A549 treated with AZD9567 at 1 μM for 4 hours (cell line): ENCODE results near the gene SPEM2. TPM values are rescaled to one million over a fixed set of nuclear protein-coding genes. Genes with fewer than 3 reads are reported as not detected.

Experiments used
- total RNA-seq: library from RNA; stranded (reverse); fragments of 200-300 nt; extraction: Qiagen RNA extraction; gene quantifications from 5 replicates; pipeline ENCODE4 v1.2.3, GENCODE V29; 2022; ENCODE audit not compliant: insufficient read depth

SPEM2 gene
- 0.05 to 0.07 TPM (median 0.05 TPM) in 3 of 5 replicates, not detected in the others for total RNA-seq

DNA sequence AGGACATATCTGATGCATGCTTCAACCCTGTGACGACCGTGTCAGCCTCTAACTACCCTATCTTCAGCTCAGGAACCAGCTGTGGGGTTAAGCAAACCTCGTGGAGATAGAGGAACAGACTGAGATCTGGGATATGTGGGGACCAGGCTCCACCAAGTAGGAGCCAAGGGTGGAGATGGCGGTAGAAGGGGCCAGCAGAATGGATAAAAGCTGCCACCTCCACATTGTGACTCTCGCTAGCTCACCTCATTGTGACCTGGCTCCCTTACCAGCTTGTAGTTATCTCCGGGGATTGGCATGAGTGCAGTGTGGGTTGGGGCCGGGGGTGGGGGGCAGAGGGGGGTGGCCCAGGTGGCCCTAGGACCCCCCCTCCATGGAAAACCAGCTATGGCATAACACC, at the start of gene SPEM2:
Gene SPEM2, plus strand, starts transcription at position 301 of the 400 bp plus-strand sequence. Its CDS starts 73 bp downstream, at position 374.

DNA sequence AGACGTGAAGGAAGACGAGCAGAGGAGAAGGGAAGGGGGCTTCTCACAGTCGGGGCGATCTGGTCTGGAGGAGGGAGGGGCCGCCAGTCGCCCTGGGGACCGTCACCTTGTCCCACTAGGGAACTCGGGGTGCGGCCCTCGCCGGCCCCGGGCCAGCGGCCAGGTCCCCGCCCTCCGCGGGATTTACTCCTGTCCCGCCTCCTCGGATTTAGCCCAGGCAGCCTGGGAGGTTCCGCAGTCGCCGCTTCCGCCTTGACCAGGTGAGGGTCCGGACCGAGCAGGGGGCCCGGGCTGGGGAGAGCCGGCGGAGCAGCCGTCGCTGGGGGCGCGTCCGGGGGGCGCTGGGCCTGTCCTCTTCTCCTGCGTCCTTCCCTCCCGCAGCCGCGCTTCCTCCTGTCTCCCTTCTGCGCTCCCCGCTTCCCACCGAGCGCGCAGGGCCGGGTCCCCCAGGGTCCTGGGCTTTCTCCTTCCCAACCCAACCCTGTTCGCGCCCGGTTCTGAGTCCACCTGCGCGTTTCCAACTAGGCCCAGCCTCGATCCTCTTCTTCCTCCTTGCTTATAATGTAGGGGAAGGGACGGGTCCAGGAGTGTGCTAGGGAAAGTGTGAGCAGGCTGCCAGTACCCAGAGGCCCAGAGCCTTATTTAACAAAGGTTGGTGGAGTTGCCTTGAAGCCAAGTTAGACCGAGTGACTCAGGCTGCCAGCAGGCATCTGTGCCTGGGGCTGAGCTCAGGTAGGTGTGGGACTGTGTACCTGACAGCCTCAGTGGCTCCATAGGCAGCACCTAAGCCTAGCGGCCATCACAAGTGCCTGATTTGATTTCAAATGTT, 44.3 kb upstream of the SPEM2 start, which contains the start of gene TNK1:
Gene TNK1, plus strand, starts transcription at position 235 of the 829 bp plus-strand sequence. CDS start 1,838 bp downstream, outside the sequence.

DNA sequence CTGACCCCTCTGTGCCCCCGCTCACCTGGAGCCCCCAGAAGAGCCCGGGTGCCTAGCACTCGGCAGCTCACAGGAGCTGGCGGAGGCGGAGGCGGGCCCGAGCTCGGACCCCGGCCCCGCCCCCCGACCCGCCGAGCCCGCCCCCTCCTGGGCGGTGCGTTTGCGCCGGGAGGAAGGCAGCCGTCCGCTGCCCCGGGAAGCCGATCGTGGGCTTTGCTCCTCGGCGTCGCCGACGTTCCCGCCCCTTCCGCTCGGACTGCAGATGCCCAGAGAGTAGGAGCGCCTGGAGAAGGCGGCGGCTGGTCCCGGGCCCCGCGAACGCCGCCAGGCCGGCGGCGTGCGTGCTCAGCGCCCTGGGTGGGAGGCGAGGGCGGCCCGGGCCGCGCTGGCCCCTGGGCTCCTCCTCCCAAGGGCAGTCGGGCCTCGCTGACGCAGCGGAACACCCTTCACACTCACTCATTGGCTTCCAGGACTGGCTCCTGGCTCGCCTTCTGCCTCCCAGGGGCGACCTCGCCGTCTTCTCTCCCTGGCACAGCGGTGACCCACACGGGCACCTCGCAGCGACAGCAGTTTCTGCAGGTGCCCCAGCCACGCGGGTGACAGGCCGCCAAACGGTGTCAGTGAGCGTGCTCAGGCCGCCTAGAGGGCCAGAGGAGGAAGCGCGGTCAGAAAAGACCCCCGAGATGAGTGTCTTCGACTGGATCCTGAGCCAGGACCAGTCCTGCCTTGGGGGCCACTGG, 30.8 kb upstream of the SPEM2 start, which contains the start of gene PLSCR3:
Gene PLSCR3, minus strand, starts transcription at position 74 of the 740 bp plus-strand sequence. CDS start 415 bp downstream, outside the sequence.

DNA sequence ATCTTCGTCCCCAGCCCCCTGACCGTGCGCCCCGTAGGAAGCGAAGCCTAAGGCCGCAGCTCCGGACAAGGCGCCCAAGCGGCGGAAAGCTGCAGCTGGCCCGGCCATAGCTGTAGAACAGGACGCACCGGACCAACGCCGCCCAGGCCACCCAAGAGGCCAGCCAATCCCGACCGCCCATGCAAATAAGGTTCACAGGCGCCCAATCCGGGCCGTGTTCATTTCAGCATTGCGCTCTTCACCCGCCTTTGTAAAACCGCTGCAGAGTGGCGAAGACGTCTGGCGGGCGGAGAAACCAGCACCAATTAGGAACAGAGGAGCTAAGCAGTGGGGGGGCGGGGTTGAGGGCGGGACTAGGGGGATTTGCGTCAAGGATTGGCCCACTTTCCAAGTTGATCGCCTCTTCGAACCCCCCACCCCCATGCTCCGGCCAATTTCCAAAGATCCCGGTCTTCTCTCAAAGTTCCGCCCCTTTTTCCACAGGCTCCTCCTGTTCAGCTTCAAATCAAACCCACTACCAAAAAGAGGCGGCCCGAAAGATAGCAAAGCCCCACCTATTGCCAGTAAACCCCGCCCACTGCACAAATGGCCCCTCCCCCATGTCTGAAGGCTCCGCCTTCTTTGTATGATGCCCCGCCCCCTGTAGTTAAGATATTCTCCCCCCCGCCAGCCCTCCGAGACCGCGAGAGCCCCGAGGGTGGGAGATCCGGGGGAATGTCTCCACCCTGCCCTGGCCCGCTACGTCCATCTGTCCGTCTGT, 21.3 kb upstream of the SPEM2 start, which contains the start of gene TMEM256:
Gene TMEM256, minus strand, starts transcription at position 121 of the 760 bp plus-strand sequence. Its CDS starts 13 bp downstream, at position 108.

DNA sequence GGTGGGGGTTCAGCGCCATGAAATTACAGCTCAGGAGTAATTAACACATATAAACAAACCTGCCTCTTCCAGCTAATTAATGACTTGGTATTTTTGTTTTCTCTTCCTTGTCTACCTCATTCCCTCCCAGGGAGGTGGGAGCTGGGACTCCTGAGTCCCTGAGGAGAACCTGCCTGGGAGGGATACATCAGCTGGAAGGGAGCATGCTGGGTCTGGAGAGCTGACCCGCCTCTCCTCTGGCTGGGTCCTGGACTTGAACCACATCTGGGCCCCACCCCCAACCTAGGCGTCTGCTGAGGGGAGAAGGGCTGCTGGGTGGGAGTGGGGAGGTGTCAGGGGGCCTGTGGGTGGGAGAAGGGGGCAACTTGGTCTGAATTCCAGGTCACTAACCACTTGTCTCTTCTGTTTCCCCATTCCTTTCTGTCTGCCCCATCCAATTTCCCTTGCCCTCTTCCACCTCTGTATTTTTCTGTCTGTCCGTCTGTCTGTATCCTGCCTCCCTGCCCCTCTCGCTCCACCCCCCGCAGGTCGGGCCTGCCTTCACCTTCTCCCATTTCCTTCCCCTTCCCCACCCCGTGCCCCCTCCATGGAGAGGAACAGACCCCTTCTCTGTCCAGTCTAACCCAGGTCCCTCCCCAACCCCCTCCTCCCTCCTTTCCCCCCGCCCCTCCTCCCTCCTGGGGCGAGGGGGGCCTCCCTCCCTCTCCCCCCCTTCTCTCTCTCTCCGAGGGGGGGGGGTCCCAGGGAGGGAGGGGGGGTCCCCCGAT, 17.7 kb upstream of the SPEM2 start, which contains the start of gene NLGN2:
Gene NLGN2, plus strand, starts transcription at position 361 of the 767 bp plus-strand sequence. CDS start 411 bp downstream, outside the sequence.

DNA sequence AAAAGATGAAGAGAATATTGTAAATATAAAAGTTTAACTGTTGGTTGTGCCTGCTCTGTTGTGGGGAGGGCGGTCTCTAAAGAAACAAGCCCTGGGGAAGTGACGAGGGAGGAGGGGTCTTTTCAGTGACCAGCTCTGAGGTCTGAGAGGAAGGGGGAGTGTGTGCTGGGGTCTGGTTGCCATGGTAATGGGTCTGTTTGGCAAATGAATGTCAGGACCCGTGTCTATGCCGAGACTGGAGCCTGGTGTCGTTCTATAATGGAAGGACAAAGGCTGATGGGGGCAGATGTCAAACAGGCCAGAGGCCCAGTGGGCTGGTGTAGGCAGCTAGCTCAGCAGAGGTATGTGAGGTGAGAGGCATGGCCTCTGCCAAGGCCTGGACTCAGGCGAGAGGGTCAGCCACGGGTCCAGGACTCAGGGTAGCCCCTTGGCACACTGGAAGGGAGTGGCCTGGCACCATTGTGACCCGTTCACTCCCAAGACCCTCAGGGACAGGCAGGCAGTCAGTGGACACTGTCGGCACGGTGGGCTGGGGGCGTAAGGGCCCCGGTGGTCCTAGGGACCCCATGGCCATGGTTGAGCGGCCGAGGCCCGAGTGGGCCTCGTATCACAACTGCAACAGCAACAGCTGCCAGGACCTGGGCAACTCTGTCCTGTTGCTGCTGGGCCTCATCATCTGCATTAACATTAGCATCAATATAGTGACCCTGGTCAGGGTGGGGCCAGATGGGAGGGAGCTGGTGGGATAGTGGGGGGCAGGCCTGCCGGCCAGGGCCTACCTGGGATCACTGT, 5.4 kb upstream of the SPEM2 start, which contains the start of gene SPEM1:
Gene SPEM1, plus strand, starts transcription at position 506 of the 792 bp plus-strand sequence. Its CDS starts 61 bp downstream, at position 567.

DNA sequence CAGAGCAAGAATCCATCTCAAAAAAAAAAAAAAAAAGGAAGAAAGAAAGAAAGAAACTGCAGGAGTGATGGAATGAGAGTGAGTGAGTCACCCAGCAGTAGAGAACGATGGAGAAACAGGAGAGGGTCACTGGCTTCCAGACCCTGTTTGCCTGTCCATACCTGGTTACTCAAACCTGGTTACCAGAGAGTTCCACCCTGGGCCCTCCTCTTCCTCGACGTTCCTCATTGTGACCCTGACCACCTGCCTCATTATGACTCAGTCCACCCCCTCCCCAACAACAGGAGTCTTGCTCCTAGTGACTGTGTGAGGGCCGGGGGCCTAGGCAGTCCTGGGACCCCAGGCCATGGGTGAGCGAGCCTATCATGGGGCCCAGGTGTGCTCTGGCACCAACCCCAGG, 3.1 kb downstream of the SPEM2 start, which contains the start of gene SPEM3:
Gene SPEM3, plus strand, starts transcription at position 301 of the 400 bp plus-strand sequence. Its CDS starts 46 bp downstream, at position 347.

DNA sequence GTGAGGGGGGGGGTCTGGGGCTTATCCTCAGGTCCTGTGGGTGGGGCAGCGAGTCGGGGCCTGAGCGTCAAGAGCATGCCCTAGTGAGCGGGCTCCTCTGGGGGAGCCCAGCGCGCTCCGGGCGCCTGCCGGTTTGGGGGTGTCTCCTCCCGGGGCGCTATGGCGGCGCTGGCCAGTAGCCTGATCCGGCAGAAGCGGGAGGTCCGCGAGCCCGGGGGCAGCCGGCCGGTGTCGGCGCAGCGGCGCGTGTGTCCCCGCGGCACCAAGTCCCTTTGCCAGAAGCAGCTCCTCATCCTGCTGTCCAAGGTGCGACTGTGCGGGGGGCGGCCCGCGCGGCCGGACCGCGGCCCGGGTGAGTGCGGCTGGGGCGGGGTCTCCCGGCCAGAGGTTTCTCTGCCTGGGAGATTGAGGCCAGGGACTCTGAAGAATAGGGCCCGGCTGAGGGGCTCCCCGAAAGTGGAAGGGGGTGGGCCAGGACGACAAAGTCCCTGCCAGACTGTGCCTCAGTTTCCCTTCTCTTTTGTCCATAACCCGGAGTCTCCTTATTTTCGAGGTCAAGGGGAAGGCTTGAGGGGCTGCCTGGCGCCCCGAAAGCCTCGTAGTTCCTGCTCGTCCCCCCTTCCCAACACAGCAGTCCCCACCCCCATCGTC, 14.2 kb downstream of the SPEM2 start, which contains the start of gene FGF11:
Gene FGF11, plus strand, starts transcription at position 51 of the 651 bp plus-strand sequence. Its CDS starts 109 bp downstream, at position 160.

DNA sequence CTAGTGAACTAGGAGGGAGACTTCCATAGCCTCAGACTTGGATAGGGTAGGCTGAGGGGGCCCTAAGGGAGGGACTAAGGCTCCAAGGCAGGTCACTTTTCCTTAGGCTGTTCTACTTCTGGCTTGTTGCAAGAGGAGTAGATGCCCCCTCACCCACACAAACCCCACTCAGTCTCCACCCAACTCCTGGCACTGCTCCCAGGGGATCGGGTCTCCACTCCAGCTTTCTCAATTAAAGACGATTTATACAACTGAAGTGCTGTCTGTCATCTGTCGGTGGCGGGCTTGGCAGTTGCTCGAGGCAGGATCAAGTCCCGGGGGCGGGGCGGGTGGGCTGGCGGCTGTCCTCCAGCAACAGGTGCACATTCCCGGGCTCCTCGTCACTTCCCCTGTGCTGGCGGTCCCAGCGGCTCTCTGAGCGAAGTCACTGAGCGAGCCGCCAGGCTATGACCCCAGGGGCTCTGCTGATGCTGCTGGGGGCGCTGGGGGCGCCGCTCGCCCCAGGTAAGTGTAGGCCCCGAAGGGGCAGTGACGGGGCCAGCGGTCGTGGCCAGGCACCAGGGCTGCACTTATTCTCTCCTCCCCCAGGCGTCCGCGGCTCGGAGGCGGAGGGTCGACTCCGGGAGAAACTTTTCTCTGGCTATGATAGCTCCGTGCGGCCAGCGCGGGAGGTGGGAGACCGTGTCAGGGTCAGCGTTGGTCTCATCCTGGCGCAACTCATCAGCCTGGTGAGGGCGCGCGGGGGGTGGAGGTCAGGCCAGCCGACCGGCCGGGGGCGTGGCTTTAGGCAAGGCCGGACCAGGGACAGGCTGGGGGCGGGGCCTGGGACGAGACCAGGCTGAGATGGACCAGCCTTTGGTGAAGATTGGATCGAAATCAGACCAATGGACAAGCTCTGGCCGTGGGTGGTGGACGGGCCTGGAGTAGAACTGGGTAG, 19.5 kb downstream of the SPEM2 start, which contains the start of gene CHRNB1:
Gene CHRNB1, plus strand, starts transcription at position 380 of the 937 bp plus-strand sequence. Its CDS starts 67 bp downstream, at position 447.

Other genes with a start within 250 kb of the SPEM2 start
- 0.70 to 1.2 TPM (median 0.90 TPM) in 4 of 5 replicates, not detected in the other for gene ASGR1, start 246.2 kb upstream of the SPEM2 start, total RNA-seq
- gene DLG4, start 205.8 kb upstream of the SPEM2 start, total RNA-seq = 5.9 to 6.9 TPM (median 6.2 TPM) in 5 replicates
- gene ACADVL, start 205.7 kb upstream of the SPEM2 start, total RNA-seq = 264 to 485 TPM (median 439 TPM) in 5 replicates
- 29.2 to 43.3 TPM (median 42.3 TPM) in 5 replicates for gene DVL2, start 191.1 kb upstream of the SPEM2 start, total RNA-seq
- 67.2 to 91.5 TPM (median 83.0 TPM) in 5 replicates for gene PHF23, start 186.2 kb upstream of the SPEM2 start, total RNA-seq
- 638 to 734 TPM (median 663 TPM) in 5 replicates for gene GABARAP, start 183.2 kb upstream of the SPEM2 start, total RNA-seq
- 202 to 277 TPM (median 222 TPM) in 5 replicates for gene CTDNEP1, start 173.9 kb upstream of the SPEM2 start, total RNA-seq
- gene ELP5, start 173.4 kb upstream of the SPEM2 start, total RNA-seq = 115 to 144 TPM (median 128 TPM) in 5 replicates
- gene CLDN7, start 163.1 kb upstream of the SPEM2 start, total RNA-seq = 1.4 to 1.8 TPM (median 1.6 TPM) in 4 of 5 replicates, not detected in the other
- 0.28 to 0.45 TPM (median 0.37 TPM) in 4 of 5 replicates, not detected in the other for gene SLC2A4, start 143.9 kb upstream of the SPEM2 start, total RNA-seq
- 0.46 to 0.72 TPM (median 0.60 TPM) in 4 of 5 replicates, not detected in the other for gene YBX2, start 131.0 kb upstream of the SPEM2 start, total RNA-seq
- gene EIF5A, start 118.0 kb upstream of the SPEM2 start, total RNA-seq = 1,570 to 1,809 TPM (median 1,672 TPM) in 5 replicates
- 91.5 to 113 TPM (median 108 TPM) in 5 replicates for gene GPS2, start 110.3 kb upstream of the SPEM2 start, total RNA-seq
- 30.5 to 37.6 TPM (median 36.4 TPM) in 5 replicates for gene NEURL4, start 96.3 kb upstream of the SPEM2 start, total RNA-seq
- gene ACAP1, start 89.1 kb upstream of the SPEM2 start, total RNA-seq = 2.1 to 5.5 TPM (median 3.9 TPM) in 4 of 5 replicates, not detected in the other
- 10.3 to 15.0 TPM (median 13.0 TPM) in 5 replicates for gene KCTD11, start 73.5 kb upstream of the SPEM2 start, total RNA-seq
- gene TMEM95, start 70.5 kb upstream of the SPEM2 start, total RNA-seq = not detected in 5 replicates
- gene TNK1, start 44.5 kb upstream of the SPEM2 start, total RNA-seq = 1.4 to 1.7 TPM (median 1.6 TPM) in 5 replicates
- 36.1 to 44.4 TPM (median 40.5 TPM) in 5 replicates for gene PLSCR3, start 31.1 kb upstream of the SPEM2 start, total RNA-seq
- 181 to 231 TPM (median 208 TPM) in 5 replicates for gene TMEM256, start 21.5 kb upstream of the SPEM2 start, total RNA-seq
- gene NLGN2, start 17.8 kb upstream of the SPEM2 start, total RNA-seq = 12.4 to 20.9 TPM (median 18.3 TPM) in 5 replicates
- 0.08 TPM in 2 of 5 replicates, not detected in the others for gene SPEM1, start 5.3 kb upstream of the SPEM2 start, total RNA-seq
- gene SPEM3, start 3.2 kb downstream of the SPEM2 start, total RNA-seq = 0.02 to 0.06 TPM (median 0.02 TPM) in 3 of 5 replicates, not detected in the others
- gene TMEM102, start 9.8 kb downstream of the SPEM2 start, total RNA-seq = 7.5 to 12.0 TPM (median 11.6 TPM) in 5 replicates
- 0.67 to 1.3 TPM (median 0.74 TPM) in 4 of 5 replicates, not detected in the other for gene FGF11, start 13.9 kb downstream of the SPEM2 start, total RNA-seq
- 5.7 to 17.4 TPM (median 8.1 TPM) in 5 replicates for gene CHRNB1, start 19.4 kb downstream of the SPEM2 start, total RNA-seq
- 17.6 to 21.8 TPM (median 20.5 TPM) in 5 replicates for gene ZBTB4, start 54.0 kb downstream of the SPEM2 start, total RNA-seq
- not detected in 5 replicates for gene SLC35G6, start 55.8 kb downstream of the SPEM2 start, total RNA-seq
- 74.1 to 103 TPM (median 95.9 TPM) in 5 replicates for gene POLR2A, start 58.8 kb downstream of the SPEM2 start, total RNA-seq
- 7.1 to 11.8 TPM (median 9.9 TPM) in 5 replicates for gene TNFSF12, start 123.4 kb downstream of the SPEM2 start, total RNA-seq
- gene TNFSF13, start 133.1 kb downstream of the SPEM2 start, total RNA-seq = 0.40 to 0.92 TPM (median 0.66 TPM) in 4 of 5 replicates, not detected in the other
- gene SENP3, start 136.3 kb downstream of the SPEM2 start, total RNA-seq = 70.1 to 96.6 TPM (median 91.7 TPM) in 5 replicates
- gene CD68, start 154.0 kb downstream of the SPEM2 start, total RNA-seq = 23.5 to 28.8 TPM (median 28.1 TPM) in 5 replicates
- 112 to 167 TPM (median 117 TPM) in 5 replicates for gene MPDU1, start 158.2 kb downstream of the SPEM2 start, total RNA-seq
- gene SOX15, start 164.5 kb downstream of the SPEM2 start, total RNA-seq = 0.17 to 0.42 TPM (median 0.28 TPM) in 4 of 5 replicates, not detected in the other
- gene FXR2, start 189.3 kb downstream of the SPEM2 start, total RNA-seq = 59.1 to 61.9 TPM (median 61.2 TPM) in 5 replicates
- gene SAT2, start 202.2 kb downstream of the SPEM2 start, total RNA-seq = 51.0 to 90.6 TPM (median 82.1 TPM) in 5 replicates
- 0.47 to 1.00 TPM (median 0.70 TPM) in 4 of 5 replicates, not detected in the other for gene SHBG, start 204.5 kb downstream of the SPEM2 start, total RNA-seq
- 0.19 to 0.26 TPM (median 0.24 TPM) in 4 of 5 replicates, not detected in the other for gene ATP1B2, start 225.3 kb downstream of the SPEM2 start, total RNA-seq